Coronary artery (tissue), 2 donors: ENCODE measurements around the gene HCFC1R1.

Experiments
- DNase-seq: peaks from one replicate; pipeline ENCODE4 v3.0.0-alpha.2; 2017; ENCODE audit warnings: low spot score
- H3K27ac ChIP-seq, 2 donors: fragments of 200-600 bp; sonication (generic); one replicate each; pipeline ENCODE4 v1.5.1; 2016 to 2019
- H3K4me3 ChIP-seq: fragments of 200-600 bp; sonication (generic); 2 replicates; pipeline ENCODE4 v1.5.1; 2016; ENCODE audit warnings: mild to moderate bottlenecking, moderate library complexity
- TF ChIP-seq, protein P1 (sequence below): fragments of 200-600 bp; sonication (generic); IDR thresholded peaks from one replicate; pipeline ENCODE4 v1.5.1; 2019; ENCODE audit warnings: antibody characterized with exemption

The HCFC1R1 gene

DNA sequence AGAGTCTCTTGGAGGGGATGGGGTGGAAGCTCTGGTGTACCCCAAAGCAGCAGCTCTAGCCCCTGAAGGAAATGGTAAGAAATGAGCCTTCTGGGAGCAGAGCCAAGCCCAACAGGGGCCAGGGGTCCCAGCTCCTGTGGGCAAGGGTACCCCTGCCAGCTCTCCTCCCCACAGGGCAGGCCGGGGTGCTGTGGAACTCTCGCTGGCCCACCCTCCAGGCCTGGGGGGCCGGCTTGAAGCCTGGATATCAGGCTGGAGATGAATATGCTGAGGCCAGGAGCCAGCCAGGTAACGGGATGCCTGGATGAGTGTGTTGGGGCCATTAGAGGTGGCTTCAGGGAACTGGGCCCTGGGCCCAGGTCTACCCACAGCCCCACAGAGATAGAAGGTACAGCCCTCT lies 23.2 kb downstream of the HCFC1R1 start:
- no peak for DNase-seq
- H3K27ac ChIP-seq, result no peak overlapping the region
- no peak overlapping the region for H3K4me3 ChIP-seq
- TF ChIP-seq, protein P1, sequence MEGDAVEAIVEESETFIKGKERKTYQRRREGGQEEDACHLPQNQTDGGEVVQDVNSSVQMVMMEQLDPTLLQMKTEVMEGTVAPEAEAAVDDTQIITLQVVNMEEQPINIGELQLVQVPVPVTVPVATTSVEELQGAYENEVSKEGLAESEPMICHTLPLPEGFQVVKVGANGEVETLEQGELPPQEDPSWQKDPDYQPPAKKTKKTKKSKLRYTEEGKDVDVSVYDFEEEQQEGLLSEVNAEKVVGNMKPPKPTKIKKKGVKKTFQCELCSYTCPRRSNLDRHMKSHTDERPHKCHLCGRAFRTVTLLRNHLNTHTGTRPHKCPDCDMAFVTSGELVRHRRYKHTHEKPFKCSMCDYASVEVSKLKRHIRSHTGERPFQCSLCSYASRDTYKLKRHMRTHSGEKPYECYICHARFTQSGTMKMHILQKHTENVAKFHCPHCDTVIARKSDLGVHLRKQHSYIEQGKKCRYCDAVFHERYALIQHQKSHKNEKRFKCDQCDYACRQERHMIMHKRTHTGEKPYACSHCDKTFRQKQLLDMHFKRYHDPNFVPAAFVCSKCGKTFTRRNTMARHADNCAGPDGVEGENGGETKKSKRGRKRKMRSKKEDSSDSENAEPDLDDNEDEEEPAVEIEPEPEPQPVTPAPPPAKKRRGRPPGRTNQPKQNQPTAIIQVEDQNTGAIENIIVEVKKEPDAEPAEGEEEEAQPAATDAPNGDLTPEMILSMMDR, result no peak

DNA sequence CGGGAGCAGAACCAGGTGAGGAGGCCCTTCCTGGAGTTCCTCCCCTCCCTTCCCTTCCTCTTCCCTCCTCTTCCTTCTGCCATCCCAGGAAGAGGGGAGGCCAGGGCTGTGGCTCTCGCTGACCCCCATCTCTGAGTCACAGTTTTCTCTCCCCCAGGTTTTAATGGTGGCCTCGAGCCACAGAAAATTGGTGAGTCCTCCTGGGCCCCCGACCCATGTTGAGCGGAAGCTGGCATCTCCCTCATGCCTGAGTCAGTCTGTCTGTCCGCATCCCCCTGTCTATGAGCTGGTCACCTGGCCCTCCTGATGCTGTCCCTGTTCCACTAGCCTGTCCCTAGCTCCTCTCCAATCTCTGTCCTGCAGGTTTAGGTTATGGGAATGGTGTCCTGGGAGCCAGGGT lies 23.8 kb downstream of the HCFC1R1 start:
- Histone ChIP-seq H3K27ac (no peak overlapping the region), H3K4me3 (no peak overlapping the region)
- DNase-seq, result no peak
- TF ChIP-seq, protein P1, result no peak

- H3K27ac ChIP-seq, result no peak overlapping the region
- DNase-seq, result no peak
- TF ChIP-seq, protein P1, result no peak
- H3K4me3 ChIP-seq, result no peak overlapping the region
These were observed 27.4 kb downstream of the HCFC1R1 start for GRCh38 chr16:2996298-2996697.

DNA sequence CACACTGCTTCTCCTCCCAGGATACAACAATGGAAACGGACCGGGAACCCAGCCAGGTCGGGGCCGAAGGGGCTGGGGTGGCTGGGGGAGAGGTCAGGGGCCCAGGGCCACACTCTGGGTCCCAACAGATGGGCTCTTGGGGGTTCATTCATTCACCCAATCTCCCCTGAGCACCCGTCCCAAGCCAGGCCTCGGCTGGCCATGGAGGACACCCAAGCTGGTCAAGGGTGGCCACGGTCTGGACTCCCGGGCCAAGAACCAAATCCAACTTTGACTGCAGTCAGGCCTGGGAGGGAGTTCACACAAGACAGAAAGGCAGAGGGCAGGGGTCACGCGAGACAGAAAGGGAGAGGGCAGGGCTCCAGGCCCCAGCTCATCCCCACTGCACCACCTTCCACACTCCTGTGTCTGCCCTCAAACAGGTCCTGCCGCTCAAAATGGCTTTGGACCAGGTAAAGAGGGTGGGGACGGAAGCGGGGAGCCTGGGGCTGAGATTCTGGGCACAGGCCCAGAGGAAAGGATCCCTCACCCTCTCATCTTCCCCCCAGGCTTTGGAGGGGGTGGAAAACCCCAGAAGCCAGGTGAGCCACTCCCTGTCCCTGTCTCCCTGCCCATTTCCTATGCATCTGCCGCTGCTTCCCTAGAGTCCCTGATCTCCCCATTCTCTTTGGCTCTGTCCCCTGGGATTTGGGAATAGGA lies 31.2 kb downstream of the HCFC1R1 start:
- TF ChIP-seq, protein P1, result no peak
- Histone ChIP-seq H3K27ac (no peak overlapping the region), H3K4me3 (no peak overlapping the region)
- DNase-seq, result no peak

DNA sequence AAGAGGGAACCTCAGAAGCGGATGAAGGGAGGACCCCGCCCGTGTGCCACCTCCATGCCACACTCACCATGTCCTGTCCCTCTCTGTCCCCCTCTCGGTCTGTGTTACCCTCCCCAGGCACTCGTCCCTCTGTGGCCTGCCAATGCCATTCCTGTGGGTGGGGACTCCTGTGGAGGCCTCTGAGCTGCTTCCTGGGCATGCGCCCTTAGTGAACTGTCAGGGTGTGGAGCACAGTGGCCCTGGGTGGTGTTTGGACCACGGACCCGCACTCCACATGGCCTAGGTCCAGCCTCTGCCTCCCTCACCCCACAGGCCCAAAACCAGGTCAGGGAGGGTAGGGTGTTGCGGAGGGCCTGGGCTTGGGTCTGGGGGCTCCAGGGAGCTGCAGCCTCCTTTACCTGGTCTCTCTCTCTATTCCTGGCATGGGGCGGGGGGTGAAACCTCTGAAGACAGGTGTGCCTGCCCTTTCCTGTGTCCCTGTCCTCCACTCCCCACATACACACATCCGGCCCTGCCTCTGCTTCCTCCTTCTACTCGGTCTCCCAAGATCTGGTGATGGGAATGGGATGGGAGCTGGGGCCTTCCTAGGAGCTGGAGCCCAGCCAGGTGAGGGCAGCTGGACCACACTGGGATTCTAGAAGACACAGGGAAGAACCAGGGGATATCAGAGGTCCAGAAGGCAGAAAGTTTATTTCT lies 32.0 kb downstream of the HCFC1R1 start:
- H3K27ac ChIP-seq, result no peak overlapping the region
- H3K4me3 ChIP-seq, result no peak overlapping the region
- DNase-seq, result no peak
- TF ChIP-seq, protein P1, result no peak

DNA sequence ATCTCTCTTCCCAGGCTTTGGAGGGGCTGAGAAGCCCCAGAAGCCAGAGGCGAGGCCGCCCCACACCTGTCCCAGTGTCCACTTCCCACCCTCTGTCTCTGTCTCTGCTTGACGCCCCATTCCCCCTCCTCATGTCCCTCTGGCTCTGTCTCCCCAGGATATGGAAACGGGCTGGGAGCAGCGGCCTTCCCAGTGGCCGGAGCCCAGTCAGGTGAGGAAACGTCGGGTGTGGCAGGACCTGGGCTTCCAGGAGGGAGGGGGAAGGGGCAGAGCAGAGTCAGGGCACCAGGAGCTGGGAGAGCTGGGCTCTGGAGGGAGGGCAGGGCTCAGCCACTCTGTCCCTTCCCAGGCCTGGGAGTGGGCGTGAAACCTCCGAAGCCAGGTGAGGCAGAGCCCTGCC lies 32.9 kb downstream of the HCFC1R1 start:
- no peak for DNase-seq
- TF ChIP-seq, protein P1, result no peak
- Histone ChIP-seq H3K27ac (no peak overlapping the region), H3K4me3 (no peak overlapping the region)

DNA sequence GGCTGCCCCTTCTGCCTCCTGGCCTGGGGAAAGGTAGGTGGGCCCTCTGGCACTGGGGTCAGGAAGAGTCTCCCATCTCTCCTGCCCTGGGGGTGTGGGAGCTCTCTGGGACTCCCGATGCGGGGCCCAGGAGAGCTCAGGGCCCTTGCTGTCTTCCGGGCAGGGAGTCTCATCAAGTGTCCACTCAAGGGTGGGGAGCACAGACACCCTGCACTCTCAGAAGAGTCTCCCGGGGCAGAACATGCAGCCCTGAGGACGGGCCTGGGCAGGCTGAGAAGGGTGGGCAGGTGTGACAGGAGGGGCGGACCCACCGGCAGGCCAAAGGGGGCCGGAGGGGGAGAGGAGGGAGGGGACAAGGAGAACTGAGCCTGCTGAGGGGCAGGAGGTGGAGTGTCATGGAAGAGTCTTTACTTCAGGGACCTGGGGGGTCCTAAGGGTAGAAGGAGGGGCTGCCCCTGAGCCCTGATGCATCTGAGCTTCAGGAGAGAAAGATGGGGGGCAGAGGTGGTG lies 35.1 kb downstream of the HCFC1R1 start:
- Histone ChIP-seq H3K27ac (no peak overlapping the region), H3K4me3 (no peak overlapping the region)
- DNase-seq, result no peak
- TF ChIP-seq, protein P1, result no peak
